Measurements from ENCODE around the gene IQCK.

- no peak for TF ChIP-seq CTCF (IDR thresholded peaks at IDR 0.05; ENCODE audit: low read depth, low read length)
- TF ChIP-seq EZH2phosphoT487 (IDR thresholded peaks at IDR 0.05; ENCODE audit: low read depth) = no peak
Observed at GRCh38 chr16:19833176-19833575, 115.1 kb downstream of the IQCK start.
